Raji (cell line): ENCODE data around the gene SGSM1.

Experiments
- POLR2A ChIP-seq: IDR thresholded peaks from 2 replicates; pipeline ENCODE4 v1.6.1; 2011; ENCODE audit warnings: low read depth, low read length, control low read depth; ENCODE audit not compliant: insufficient read depth

Gene SGSM1

GRCh38 chr22:24887260-24887659 lies 81.2 kb downstream of the SGSM1 start:
- TF ChIP-seq POLR2A = no peak

DNA sequence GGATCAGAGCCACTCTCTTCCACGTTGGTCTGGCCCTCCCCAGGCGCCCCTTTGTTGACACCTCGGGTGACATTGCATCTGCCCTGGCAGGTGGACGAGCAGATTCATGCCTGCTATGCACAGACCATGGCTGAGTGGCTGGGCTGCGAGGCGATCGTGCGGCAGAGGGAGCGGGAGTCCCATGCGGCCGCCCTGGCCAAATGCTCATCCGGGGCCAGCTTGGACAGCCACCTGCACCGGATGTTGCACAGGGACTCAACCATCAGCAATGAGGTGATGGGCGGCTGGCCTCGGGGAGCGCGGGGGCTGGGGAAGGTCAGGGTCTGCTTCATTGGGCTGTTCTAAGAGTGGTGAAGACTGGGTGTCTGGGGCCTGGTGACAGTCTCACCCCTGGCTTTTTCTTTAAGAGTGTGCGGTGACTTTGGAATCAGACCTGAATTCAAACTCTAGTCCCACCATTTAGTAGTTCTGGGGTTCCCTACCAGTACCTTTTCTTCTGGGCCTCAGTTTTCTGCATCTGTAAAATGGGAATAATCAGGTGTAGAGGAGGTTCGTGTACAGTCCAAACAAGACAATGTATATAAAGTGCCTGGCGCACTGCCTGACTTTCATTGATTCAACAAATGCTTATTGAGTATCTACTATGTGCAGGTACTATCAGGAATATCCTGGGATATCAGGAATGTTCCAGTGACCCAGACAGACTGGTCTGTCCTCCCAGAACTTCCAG lies 87.5 kb downstream of the SGSM1 start:
- TF ChIP-seq POLR2A = no peak

GRCh38 chr22:24894220-24894975 lies 88.4 kb downstream of the SGSM1 start:
- no peak for TF ChIP-seq POLR2A

- TF ChIP-seq POLR2A = no peak
Measured at GRCh38 chr22:24894998-24895397, 89.0 kb downstream of the SGSM1 start.

DNA sequence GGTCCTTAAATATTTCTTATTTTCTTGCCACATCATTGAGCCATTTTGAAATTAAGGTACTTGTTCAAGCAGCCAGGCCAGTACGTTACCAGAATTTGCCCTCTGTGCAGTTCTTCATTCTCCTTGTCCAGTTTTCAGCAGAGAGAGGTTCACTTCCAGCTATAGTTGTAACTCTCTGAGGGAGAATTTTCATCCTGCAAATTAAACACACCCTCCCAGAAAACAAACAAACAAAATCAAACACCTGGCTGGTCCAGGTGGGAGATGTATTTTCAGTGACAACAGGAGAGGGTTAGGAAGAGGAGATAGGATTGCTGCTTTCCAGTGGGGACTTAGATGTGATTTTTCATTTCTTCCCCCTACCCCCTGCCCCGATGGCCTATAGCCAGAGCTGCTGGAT lies 95.4 kb downstream of the SGSM1 start:
- TF ChIP-seq POLR2A = no peak

GRCh38 chr22:24905909-24906308 lies 99.9 kb downstream of the SGSM1 start:
- no peak for TF ChIP-seq POLR2A

DNA sequence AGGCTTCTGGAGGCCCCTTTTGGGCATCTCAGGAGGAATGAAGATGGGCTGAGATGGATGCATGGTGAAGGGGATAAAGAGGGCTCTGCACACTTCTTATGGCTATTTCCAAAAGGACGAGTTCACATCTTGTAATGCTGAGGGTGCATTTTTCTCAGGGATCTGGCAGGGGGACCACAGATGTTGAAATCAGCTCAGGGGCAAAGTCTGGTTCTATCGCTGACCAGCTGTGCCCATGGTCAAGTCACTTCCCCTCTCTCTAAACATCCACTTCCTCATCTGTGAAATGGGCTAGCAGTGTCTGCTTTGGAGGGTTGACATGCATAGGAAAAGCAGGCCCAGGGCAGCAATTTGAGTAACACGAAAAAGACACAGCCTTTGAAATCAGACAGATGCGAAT lies 114.0 kb downstream of the SGSM1 start:
- TF ChIP-seq POLR2A = no peak

DNA sequence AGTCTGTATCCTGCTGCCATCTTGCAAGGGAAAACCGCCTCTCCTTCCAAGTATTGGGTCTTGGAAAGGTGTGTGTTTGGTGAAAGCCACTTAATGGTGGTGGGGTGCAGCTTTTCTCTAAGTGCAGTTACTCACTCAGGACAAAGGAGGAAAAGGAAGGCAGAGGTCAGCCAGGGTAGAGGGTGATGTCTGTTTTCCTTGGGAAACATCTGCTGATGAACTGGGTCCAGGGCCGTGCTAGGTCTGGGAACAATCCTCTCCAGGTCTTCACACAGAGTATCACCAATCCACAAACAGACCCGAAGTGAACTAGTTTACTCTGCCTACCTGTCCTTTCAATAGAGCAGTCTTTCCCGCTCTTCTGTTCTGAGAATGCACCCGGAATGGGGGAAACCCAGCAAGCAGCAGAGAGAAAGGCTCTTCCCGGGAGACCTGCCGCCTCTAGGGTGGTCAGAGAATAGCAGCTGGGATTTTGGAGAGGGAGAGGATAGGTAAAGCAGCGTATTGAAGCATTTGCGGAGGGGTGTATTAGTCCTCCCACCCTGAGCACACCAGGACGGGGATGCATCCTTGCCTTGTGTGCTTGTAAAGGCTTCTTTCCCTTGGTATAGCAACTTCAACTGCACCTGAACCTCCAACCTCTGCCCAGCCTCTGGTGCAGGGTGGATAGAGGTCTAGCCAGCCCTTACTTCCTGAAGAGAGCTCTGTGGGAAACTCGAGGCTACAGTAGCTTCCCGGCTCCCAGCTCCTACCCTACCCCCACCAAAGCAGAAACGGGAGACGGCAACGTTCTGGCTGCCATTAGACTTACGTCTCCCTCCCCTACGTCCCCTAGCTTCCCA lies 119.8 kb downstream of the SGSM1 start:
- TF ChIP-seq POLR2A = no peak

DNA sequence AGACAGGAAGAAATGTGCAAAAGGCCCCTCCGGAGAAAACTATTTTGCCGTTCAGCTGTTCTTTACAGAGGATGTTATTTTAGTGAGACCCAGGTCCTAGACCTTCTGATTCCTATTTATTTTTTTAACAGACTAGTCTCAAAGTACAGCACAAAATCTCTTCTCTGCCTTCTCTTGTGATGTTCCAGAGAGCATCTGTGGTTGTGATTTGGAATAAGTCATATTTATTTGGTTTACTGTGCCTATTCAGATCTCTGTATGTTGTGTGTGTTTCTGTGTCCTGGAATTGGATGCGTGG lies 120.4 kb downstream of the SGSM1 start:
- TF ChIP-seq POLR2A = no peak

- no peak for TF ChIP-seq POLR2A
Measured at GRCh38 chr22:24926849-24927579, 121.0 kb downstream of the SGSM1 start.

DNA sequence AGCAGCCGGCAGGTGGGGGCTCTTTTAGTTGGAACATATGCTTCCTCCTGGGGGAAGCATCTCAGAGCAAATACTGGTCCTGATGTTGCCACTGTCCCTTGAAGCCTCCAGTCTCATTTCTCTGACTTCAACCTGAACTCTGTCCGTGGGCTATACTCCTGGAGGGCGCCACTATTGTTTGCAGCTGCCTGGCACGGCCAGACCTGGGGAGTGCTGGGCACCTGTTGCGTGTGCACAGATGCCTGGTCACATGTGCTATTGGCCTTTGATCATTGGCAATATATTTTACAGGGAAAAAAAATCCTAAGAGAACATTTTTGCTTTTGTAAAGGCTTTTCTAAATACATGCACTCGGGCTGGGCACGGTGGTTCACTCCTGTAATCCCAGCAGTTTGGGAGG lies 122.3 kb downstream of the SGSM1 start:
- TF ChIP-seq POLR2A = no peak

DNA sequence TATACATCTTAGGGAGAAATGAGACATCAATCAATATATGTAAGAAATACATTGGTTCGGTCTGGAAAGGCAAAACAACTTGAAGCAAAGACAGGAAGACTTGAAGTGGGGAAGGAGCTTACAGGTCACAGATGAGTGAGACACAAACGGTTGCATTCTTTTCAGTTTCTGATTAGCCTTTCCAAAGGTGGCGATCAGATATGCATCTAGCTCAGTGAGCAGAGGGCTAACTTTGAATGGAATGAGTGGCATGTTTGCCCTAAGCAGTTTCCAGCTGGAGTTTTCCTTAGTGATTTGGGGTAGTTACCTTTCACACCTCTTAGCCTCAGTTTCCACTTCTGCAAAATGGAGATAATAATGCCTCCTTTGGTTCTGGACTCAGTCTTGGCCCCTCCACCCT lies 124.7 kb downstream of the SGSM1 start:
- no peak for TF ChIP-seq POLR2A

GRCh38 chr22:24935771-24936483 lies 129.9 kb downstream of the SGSM1 start:
- TF ChIP-seq POLR2A = no peak

GRCh38 chr22:24937114-24937513 lies 131.1 kb downstream of the SGSM1 start:
- no peak for TF ChIP-seq POLR2A

- TF ChIP-seq POLR2A = no peak
Measured at GRCh38 chr22:24938741-24939341, 132.8 kb downstream of the SGSM1 start.

DNA sequence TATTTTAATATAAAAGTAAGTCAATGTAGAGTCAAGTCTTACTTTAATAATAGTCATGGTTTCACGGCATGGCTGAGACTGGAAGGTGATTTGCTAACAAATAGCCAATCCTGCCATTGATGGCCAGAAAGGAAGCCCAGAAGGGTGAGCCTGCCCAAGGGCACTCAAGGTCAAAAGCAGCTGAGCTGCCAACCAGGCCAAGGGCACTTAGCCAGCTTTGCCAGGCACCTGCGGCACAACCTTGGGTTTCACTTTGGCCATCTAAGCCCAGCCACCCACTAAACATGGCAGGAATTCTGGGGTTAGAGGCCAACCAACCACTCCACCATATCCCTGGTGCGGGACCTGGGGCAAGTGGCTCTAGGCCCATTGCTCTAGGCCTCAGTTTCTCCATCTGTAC lies 136.3 kb downstream of the SGSM1 start:
- no peak for TF ChIP-seq POLR2A
